Loucy (cell line): ENCODE data around the gene GGCX.

ENCODE experiments used
- CTCF ChIP-seq: fragments of 200-600 bp; sonication (generic); conservative IDR thresholded peaks from 2 replicates; pipeline ENCODE4 v1.5.1; 2014; ENCODE audit warnings: mild to moderate bottlenecking, antibody characterized with exemption, low read length
- EZH2phosphoT487 ChIP-seq: fragments of 200-600 bp; IDR thresholded peaks from 2 replicates; pipeline ENCODE4 v1.6.1; 2018; ENCODE audit warnings: antibody characterized with exemption, mild to moderate bottlenecking, moderate library complexity, borderline replicate concordance

GRCh38 chr2:85584857-85585780, 23.8 kb upstream of the GGCX start:
- TF ChIP-seq CTCF (no peak), EZH2phosphoT487 (no peak)
